NT2/D1 (cell line): ENCODE measurements around the gene DCUN1D3.

Source experiments
- YY1 ChIP-seq: IDR thresholded peaks from 2 replicates; pipeline ENCODE4 v1.6.1; 2011; ENCODE audit not compliant: insufficient read length, insufficient read depth
- ZNF274 ChIP-seq: IDR thresholded peaks from 2 replicates; pipeline ENCODE4 v1.6.1; 2011; ENCODE audit warnings: mild to moderate bottlenecking, low read depth, low read length

DNA sequence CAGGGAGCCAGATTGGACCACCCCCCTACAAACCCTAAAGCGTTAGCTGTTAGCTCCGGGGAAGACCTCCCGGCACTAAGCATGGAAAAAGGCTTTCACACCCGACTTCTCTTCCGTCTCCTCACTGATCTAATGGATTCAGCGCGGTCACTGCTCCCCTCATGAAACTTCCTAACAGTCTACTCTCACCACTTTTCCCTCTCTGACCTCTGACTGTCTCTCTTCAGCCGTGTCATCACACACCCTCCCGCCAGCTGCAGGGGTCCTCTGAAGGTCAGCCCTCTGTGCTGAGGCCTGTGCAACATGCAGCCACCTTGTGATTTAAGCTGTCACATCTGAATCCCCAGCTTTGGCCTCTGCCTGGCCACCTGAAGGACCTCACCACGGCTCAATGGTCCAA lies 16.1 kb upstream of the DCUN1D3 start:
- no peak for TF ChIP-seq ZNF274
- no peak for TF ChIP-seq YY1
